Measurements from ENCODE around the gene MAGED4. TPM values are rescaled to one million over a fixed set of nuclear protein-coding genes. Genes with fewer than 3 reads are reported as not detected.
A peak's percentile ranks its signal among the peaks of the same experiment; 100 is the strongest.
"Not testable (repeated sequence)": the region's sequence is repeated elsewhere in the genome, so short reads cannot be mapped to it uniquely, and the experiment has no call there.

The MAGED4 gene
- 54.0 and 69.7 TPM in 2 replicates for total RNA-seq (2014; rRNA removed; shearing (Covaris generic))

- H3K27me3 ChIP-seq (ENCODE audit: control insufficient read depth, insufficient read depth, low read length); H3K4me3 ChIP-seq (ENCODE audit: insufficient read depth, low read depth, low read length); H3K36me3 ChIP-seq (replicated peaks; ENCODE audit: control insufficient read depth, insufficient read depth, low read length); DNase-seq: not testable (repeated sequence)
These were observed at the start of gene MAGED4 for GRCh38 chrX:52184440-52185077. MAGED4 (plus strand) TSS chrX:52184888; CDS start chrX:52185923, 1,035 bp downstream.

DNA sequence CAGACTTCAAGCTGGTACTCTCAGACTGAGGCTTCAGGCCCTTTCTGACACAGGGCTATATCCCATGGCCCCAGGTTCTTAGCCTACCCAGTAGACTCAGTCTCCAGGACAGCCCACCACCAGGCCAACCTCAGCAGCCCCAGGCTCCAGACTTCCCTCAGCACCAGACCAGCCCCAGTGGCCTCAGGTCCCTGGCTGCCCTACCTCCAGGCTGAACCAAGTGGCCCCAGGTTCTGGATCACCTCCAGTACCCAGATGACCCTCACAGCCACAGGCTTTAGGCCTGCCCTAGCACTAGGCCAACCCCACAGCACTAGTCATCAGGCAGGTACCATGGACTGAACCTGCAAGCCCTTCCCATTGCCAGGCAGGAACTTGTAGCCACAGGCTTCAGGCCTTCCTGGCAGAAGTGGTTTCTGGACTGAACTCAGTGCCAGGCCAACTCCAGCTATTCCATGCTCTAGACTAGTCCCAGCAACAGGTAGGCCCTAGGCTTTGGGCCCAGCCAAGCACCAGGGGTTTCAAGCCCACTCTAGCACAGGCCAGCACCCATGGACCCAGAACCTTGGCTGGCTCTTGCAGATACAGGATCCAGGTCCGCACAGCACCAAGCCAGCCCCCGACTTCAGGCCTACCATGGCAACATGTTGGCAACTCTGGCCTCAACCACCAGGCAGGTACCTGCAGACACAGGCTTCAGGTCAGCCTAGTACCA is 45.7 kb upstream of the MAGED4 start:
- no peak for DNase-seq
- H3K36me3 ChIP-seq (replicated peaks; ENCODE audit: control insufficient read depth, insufficient read depth, low read length): no peaks in the 10 kb centered on the region

GRCh38 chrX:52139545-52139895 is 45.2 kb upstream of the MAGED4 start:
- Histone ChIP-seq H3K36me3 (replicated peaks; ENCODE audit: control insufficient read depth, insufficient read depth, low read length) (no peaks in the 10 kb centered on the region), H3K27me3 (ENCODE audit: control insufficient read depth, insufficient read depth, low read length) (no peaks in the 10 kb centered on the region), H3K4me3 (ENCODE audit: insufficient read depth, low read depth, low read length) (no peak overlapping the region)
- DNase-seq: no peak

More for the DNA sequence above, 45.7 kb upstream of the MAGED4 start:
- Histone ChIP-seq H3K27me3 (ENCODE audit: control insufficient read depth, insufficient read depth, low read length) (no peaks in the 10 kb centered on the region), H3K4me3 (ENCODE audit: insufficient read depth, low read depth, low read length) (no peak overlapping the region)

DNA sequence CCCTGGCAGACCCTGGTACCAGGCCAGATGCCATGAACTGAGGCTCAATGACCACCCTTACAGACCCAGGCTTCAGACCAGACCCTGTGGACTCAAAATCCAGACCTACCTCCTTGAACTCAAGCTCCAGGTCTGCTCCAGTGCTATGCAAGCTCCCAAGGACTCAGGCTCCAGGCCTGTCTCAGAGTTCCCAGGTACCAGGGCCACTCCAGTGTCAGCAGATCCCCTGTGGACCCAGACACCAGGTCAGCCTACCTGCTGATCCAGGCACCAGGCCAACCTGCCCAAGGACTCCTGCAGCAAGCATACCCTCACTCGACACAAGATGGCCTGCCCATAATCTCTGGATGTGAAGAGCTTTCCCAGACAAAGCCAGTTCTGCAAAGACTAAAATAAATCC is 44.7 kb upstream of the MAGED4 start:
- no peak overlapping the region for H3K4me3 ChIP-seq (ENCODE audit: insufficient read depth, low read depth, low read length)
- DNase-seq: no peak
- no peaks in the 10 kb centered on the region for H3K27me3 ChIP-seq (ENCODE audit: control insufficient read depth, insufficient read depth, low read length)
- H3K36me3 ChIP-seq (replicated peaks; ENCODE audit: control insufficient read depth, insufficient read depth, low read length): no peaks in the 10 kb centered on the region

- H3K36me3 ChIP-seq (replicated peaks; ENCODE audit: control insufficient read depth, insufficient read depth, low read length); H3K27me3 ChIP-seq (ENCODE audit: control insufficient read depth, insufficient read depth, low read length); DNase-seq; H3K4me3 ChIP-seq (ENCODE audit: insufficient read depth, low read depth, low read length): not testable (repeated sequence)
These were observed 34.0 kb upstream of the MAGED4 start for GRCh38 chrX:52150667-52151066.

DNA sequence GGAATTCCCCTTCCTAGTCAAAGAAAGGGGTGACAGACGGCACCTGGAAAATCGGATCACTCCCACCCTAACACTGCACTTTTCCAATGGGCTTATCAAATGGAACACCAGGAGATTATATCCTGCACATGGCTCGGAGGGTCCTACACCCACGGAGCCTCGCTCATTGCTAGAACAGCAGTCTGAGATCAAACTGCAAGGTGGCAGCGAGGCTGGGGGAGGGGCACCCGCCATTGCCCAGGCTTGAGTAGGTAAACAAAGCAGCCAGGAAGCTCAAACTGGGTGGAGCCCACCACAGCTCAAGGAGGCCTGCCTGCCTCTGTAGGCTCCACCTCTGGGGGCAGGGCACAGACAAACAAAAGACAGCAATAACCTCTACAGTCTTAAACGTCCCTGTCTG is 24.5 kb upstream of the MAGED4 start:
- not testable (repeated sequence) for H3K36me3 ChIP-seq (replicated peaks; ENCODE audit: control insufficient read depth, insufficient read depth, low read length); H3K4me3 ChIP-seq (ENCODE audit: insufficient read depth, low read depth, low read length); DNase-seq; H3K27me3 ChIP-seq (ENCODE audit: control insufficient read depth, insufficient read depth, low read length)

DNA sequence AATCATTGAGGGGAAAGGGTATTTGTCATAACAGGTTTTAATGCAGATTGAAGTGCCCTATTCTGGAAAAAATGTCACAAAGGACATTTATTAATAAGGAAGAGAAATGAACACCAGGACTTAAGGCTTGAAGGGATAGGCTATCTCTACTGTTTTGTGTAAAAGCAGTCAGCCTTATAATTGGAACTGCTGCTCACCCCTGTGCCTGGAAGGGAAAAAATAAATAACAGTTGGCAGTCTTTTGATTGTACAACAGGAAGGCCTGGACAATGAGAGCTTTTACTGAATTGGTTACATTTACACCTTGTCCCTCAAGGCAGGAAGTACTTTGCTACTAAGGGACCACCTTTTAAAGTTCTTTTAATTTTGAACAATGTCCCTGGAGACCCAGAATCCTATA is 17.8 kb upstream of the MAGED4 start:
- H3K36me3 ChIP-seq (replicated peaks; ENCODE audit: control insufficient read depth, insufficient read depth, low read length): no peaks in the 10 kb centered on the region
- no peak overlapping the region for H3K4me3 ChIP-seq (ENCODE audit: insufficient read depth, low read depth, low read length)
- no peak for DNase-seq
- H3K27me3 ChIP-seq (ENCODE audit: control insufficient read depth, insufficient read depth, low read length): no peaks in the 10 kb centered on the region

DNA sequence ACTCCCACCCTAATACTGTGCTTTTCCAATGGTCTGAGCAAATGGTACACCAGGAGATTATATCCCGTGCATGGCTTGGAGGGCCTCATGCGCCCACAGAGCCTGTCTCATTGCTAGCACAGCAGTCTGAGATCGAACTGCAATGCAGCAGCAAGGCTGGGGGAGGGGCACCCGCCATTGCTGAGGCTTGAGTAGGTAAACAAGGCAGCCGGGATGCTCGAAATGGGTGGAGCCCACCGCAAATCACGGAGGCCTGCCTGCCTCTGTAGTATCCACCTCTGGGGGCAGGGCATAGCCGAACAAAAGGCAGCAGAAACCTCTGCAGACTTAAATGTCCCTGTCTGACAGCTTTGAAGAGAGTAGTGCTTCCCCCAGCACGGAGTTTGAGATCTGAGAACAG is 13.6 kb upstream of the MAGED4 start:
- not testable (repeated sequence) for H3K4me3 ChIP-seq (ENCODE audit: insufficient read depth, low read depth, low read length); DNase-seq; H3K27me3 ChIP-seq (ENCODE audit: control insufficient read depth, insufficient read depth, low read length); H3K36me3 ChIP-seq (replicated peaks; ENCODE audit: control insufficient read depth, insufficient read depth, low read length)

- not testable (repeated sequence) for H3K4me3 ChIP-seq (ENCODE audit: insufficient read depth, low read depth, low read length); H3K36me3 ChIP-seq (replicated peaks; ENCODE audit: control insufficient read depth, insufficient read depth, low read length); H3K27me3 ChIP-seq (ENCODE audit: control insufficient read depth, insufficient read depth, low read length); DNase-seq
These were observed 378 bp downstream of the MAGED4 start for GRCh38 chrX:52185078-52185453.

- H3K36me3 ChIP-seq (replicated peaks; ENCODE audit: control insufficient read depth, insufficient read depth, low read length); H3K4me3 ChIP-seq (ENCODE audit: insufficient read depth, low read depth, low read length); DNase-seq; H3K27me3 ChIP-seq (ENCODE audit: control insufficient read depth, insufficient read depth, low read length): not testable (repeated sequence)
These were observed 26.7 kb downstream of the MAGED4 start for GRCh38 chrX:52211405-52211804.

DNA sequence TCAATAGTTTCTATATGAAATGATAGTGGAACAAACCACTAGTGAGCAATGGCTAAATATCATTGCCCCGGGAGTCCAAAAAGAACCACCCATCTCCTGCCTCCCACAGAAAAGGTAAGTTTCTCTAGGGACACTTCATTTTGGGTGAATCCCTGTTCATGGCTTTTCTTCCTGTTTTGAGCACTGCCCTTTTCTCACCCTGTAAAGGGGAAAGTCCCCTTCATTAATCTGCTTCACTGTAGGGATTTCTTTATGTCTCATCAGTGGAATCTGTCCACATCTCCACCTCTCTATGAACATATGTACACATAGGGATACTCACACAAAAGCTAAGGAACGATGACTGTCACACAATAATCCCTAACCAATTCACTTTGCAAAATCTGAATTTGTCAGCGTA is 28.6 kb downstream of the MAGED4 start:
- Histone ChIP-seq H3K4me3 (ENCODE audit: insufficient read depth, low read depth, low read length) (no peak overlapping the region), H3K27me3 (ENCODE audit: control insufficient read depth, insufficient read depth, low read length) (no peaks in the 10 kb centered on the region), H3K36me3 (replicated peaks; ENCODE audit: control insufficient read depth, insufficient read depth, low read length) (no peaks in the 10 kb centered on the region)
- no peak for DNase-seq

DNA sequence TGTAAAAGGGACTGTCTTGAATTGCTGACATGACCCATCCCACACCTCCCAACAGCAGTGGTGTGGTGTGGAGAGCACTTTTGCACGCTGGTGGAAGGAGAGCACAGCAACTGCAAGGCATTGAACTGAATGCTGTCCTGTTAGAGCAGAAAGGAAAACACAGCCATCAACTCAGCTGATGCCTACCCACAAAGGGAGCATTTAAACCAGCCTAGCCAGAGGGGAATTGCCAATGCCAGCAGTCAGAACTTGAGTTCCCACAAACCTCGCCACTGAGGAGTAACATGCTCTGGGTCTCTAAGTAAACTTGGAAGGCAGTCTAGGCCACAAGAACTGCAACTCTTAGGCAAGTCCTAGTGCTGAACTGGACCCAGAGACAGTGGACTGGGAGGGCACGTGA is 31.9 kb downstream of the MAGED4 start:
- DNase-seq: no peak
- no peak overlapping the region for H3K4me3 ChIP-seq (ENCODE audit: insufficient read depth, low read depth, low read length)
- H3K36me3 ChIP-seq (replicated peaks; ENCODE audit: control insufficient read depth, insufficient read depth, low read length): no peaks in the 10 kb centered on the region
- H3K27me3 ChIP-seq (ENCODE audit: control insufficient read depth, insufficient read depth, low read length): no peaks in the 10 kb centered on the region

DNA sequence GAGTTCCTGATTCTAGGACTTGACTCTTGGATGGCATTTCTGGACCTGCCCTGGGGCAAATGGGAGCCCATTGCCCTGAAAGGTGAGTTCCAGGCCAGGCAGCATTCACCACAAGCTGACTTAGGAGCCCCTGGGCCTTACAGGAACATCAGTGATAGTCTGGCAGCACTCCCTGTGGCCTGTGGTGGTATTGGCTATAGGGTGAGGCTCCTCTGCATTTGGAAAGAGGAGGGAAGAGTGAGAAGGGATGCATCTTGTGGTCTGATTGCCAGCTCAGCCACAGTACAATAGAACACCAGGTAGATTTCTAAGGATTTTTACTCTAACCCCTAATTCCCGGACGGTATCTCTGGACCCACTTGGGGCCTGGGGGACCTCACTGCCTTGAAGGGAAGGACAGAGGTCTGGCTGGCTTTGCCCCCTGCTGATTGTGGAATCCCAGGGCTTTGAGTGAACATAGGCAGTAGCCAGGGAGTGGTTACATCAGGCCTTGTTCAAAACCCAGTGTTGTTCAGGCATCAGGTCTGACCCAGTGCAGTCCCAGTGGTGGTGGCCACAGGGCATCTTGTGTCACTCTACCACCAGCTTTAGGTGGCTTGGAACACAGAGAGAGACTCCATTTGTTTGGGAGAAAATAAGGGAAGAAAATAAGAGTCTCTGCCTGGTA is 32.9 kb downstream of the MAGED4 start:
- DNase-seq: peak; percentile 19
- Histone ChIP-seq H3K36me3 (replicated peaks; ENCODE audit: control insufficient read depth, insufficient read depth, low read length) (no peaks in the 10 kb centered on the region), H3K4me3 (ENCODE audit: insufficient read depth, low read depth, low read length) (no peak overlapping the region)

DNA sequence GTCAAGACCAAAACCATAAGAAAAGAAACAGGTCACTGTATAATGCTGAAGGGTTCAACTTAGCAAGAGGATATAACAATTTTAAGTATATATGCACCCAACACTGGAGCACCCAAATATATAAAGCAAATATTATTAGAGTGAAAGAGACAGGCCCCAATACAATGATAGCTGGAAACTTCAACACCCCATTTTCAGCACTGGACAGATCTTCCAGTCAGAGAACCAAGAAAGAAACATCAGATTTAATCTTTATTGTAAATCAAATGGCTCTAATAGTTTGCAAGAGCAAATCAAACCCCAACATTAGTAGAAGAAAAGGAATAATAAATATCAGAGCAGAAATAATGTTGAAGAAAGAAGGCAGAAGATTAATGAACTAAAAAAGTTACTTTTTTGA is 36.2 kb downstream of the MAGED4 start:
- H3K27me3 ChIP-seq (ENCODE audit: control insufficient read depth, insufficient read depth, low read length): no peaks in the 10 kb centered on the region
- DNase-seq: no peak
- H3K4me3 ChIP-seq (ENCODE audit: insufficient read depth, low read depth, low read length): no peak overlapping the region
- H3K36me3 ChIP-seq (replicated peaks; ENCODE audit: control insufficient read depth, insufficient read depth, low read length): no peaks in the 10 kb centered on the region

More for the DNA sequence above, 32.9 kb downstream of the MAGED4 start:
- no peaks in the 10 kb centered on the region for H3K27me3 ChIP-seq (ENCODE audit: control insufficient read depth, insufficient read depth, low read length)

Measured in H7 (cell line).